ENCODE results near the gene NRCAM.

NRCAM gene

DNA sequence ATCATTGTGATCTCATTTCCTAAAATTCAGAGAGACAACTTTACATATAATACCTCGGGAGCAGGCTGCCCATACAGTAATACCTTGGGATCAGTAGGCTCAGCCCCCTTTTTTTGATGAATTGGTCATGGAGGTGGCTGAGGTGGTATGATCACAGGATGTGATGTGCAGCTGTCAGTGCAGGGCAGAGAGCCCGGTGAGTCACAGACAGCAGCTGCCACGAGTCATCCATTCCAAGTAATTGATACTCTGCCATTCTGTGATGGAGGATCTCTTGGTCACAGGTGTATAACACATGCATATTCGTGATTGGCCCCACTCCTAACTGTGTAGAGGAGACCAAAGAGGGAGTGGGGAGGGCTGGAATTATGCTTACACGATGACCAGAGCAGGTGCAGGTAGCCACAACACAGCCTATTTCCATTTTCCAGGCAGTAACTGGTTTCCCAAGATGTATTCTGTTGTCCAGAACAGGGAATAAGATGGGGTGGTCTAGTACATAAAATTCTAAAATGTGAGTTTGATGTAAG lies 14.1 kb downstream of the NRCAM start:
- H3K4me3 ChIP-seq (ENCODE audit: low read depth, low read length), result no peak overlapping the region
- TF ChIP-seq CTCF (IDR thresholded peaks at IDR 0.05; ENCODE audit: low read depth, low read length), result no peak
- DNase-seq, result no peak

DNA sequence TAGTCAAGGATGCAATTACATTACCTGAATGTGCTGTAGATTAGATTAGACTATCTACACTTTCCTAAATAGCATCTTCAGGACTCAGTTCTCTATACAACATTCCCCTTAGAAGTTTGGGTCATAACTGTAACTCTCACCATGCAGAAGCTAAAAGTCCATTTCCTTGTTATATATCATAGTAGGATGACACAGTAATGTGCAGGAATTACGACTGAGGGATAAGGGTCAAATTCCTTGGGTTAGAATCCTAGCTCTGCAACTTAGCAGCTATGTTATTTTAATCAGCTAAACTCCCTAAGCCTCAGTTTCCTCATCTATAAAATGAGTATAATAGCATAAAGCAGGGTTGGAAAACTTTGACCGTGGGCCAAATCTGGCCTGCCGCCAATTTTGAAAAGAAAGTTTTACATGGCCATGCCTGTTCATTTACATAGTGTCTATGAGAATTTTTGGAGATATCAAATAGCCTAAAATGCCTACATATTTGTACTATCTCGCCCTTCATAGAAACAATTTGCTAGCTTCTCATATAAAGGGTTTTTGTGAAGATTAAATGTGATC lies 14.8 kb downstream of the NRCAM start:
- no peaks in the 10 kb centered on the region for H3K9me3 ChIP-seq (ENCODE audit: severe bottlenecking)
- H3K27me3 ChIP-seq (ENCODE audit: insufficient read depth, low read depth, severe bottlenecking), result no peaks in the 10 kb centered on the region
- DNase-seq, result no peak
- no peaks in the 10 kb centered on the region for H3K36me3 ChIP-seq
- TF ChIP-seq CTCF (IDR thresholded peaks at IDR 0.05; ENCODE audit: low read depth, low read length), result no peak
- H3K27ac ChIP-seq, result no peak overlapping the region
- no peak overlapping the region for H3K4me3 ChIP-seq (ENCODE audit: low read depth, low read length)

More for the DNA sequence above, 14.1 kb downstream of the NRCAM start:
- Histone ChIP-seq H3K36me3 (no peaks in the 10 kb centered on the region), H3K9me3 (ENCODE audit: severe bottlenecking) (no peaks in the 10 kb centered on the region), H3K27ac (no peak overlapping the region), H3K27me3 (ENCODE audit: insufficient read depth, low read depth, severe bottlenecking) (no peaks in the 10 kb centered on the region)

- Histone ChIP-seq H3K36me3 (no peaks in the 10 kb centered on the region), H3K27ac (no peak overlapping the region), H3K27me3 (ENCODE audit: insufficient read depth, low read depth, severe bottlenecking) (no peaks in the 10 kb centered on the region), H3K4me3 (ENCODE audit: low read depth, low read length) (no peak overlapping the region), H3K9me3 (ENCODE audit: severe bottlenecking) (no peaks in the 10 kb centered on the region)
- DNase-seq, result no peak
- no peak for TF ChIP-seq CTCF (IDR thresholded peaks at IDR 0.05; ENCODE audit: low read depth, low read length)
These were observed 15.6 kb downstream of the NRCAM start for GRCh38 chr7:108440613-108441012.

GRCh38 chr7:108436906-108437305 lies 19.3 kb downstream of the NRCAM start:
- H3K9me3 ChIP-seq (ENCODE audit: severe bottlenecking), result no peaks in the 10 kb centered on the region
- H3K27me3 ChIP-seq (ENCODE audit: insufficient read depth, low read depth, severe bottlenecking), result no peaks in the 10 kb centered on the region
- no peak overlapping the region for H3K4me3 ChIP-seq (ENCODE audit: low read depth, low read length)
- DNase-seq, result no peak
- no peaks in the 10 kb centered on the region for H3K36me3 ChIP-seq
- no peak overlapping the region for H3K27ac ChIP-seq
- TF ChIP-seq CTCF (IDR thresholded peaks at IDR 0.05; ENCODE audit: low read depth, low read length), result no peak

DNA sequence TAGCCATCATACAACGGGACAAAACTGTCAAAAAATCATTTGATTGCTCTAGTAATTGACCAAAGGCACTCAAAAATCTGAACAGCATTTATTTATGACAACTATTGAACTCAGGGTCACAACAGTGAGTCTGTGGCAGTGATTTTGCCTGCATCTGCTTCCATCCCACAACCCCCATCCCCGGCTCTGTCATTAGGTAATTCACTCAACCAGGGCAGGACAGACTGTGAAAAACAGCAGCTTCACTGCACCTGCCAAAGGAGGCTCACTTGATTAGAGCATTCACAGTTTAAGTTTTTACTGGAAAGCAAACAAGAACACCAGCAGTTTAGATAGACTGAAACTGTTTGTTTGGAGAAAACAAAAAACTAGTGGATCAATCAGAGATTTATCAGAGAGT lies 22.2 kb downstream of the NRCAM start:
- H3K27ac ChIP-seq, result no peak overlapping the region
- DNase-seq, result no peak
- TF ChIP-seq CTCF (IDR thresholded peaks at IDR 0.05; ENCODE audit: low read depth, low read length), result no peak

DNA sequence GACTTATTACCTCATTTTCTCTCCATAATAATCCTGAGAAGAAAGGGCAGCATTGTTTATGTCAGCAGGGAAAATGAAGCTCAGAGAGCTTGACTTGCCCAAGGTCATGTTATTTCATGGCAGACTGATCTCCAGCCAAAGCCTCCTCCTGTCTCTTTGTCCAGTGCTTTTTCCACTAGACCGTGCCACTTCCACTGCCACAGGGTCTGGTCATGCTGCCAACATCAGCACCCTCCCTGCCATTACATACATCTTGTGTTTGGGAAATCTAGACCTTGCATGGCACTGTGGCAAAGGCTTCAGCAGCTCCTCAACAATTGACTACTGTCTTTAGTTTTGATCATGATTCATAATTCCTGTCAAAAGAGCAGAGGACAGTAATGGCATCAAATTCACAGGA lies 25.1 kb downstream of the NRCAM start:
- Histone ChIP-seq H3K4me3 (ENCODE audit: low read depth, low read length) (no peak overlapping the region), H3K9me3 (ENCODE audit: severe bottlenecking) (no peaks in the 10 kb centered on the region), H3K27me3 (ENCODE audit: insufficient read depth, low read depth, severe bottlenecking) (no peaks in the 10 kb centered on the region), H3K36me3 (no peaks in the 10 kb centered on the region), H3K27ac (no peak overlapping the region)
- no peak for DNase-seq
- TF ChIP-seq CTCF (IDR thresholded peaks at IDR 0.05; ENCODE audit: low read depth, low read length), result no peak

More for the DNA sequence above, 22.2 kb downstream of the NRCAM start:
- no peak overlapping the region for H3K4me3 ChIP-seq (ENCODE audit: low read depth, low read length)
- no peaks in the 10 kb centered on the region for H3K36me3 ChIP-seq
- H3K9me3 ChIP-seq (ENCODE audit: severe bottlenecking), result no peaks in the 10 kb centered on the region
- no peaks in the 10 kb centered on the region for H3K27me3 ChIP-seq (ENCODE audit: insufficient read depth, low read depth, severe bottlenecking)

All from WERI-Rb-1 (cell line).